HG03108 (cell line): ENCODE results near the gene FAM53C.
"Not testable (repeated sequence)": the region's sequence is repeated elsewhere in the genome, so short reads cannot be mapped to it uniquely, and the experiment has no call there.

Experiments
- ATAC-seq: cut with Tn5 transposase; IDR thresholded peaks from one replicate; pipeline ENCODE4 v1.9.1; 2021; ENCODE audit warnings: moderate library complexity; ENCODE audit not compliant: unreplicated experiment

Gene FAM53C

GRCh38 chr5:138337685-138338410 lies at the start of gene FAM53C:
FAM53C (plus strand) TSS chr5:138338266; CDS start chr5:138341336, 3,070 bp downstream.
- peak; percentile 89 for ATAC-seq

GRCh38 chr5:138289296-138289695 lies 48.8 kb upstream of the FAM53C start:
- ATAC-seq = no peak

DNA sequence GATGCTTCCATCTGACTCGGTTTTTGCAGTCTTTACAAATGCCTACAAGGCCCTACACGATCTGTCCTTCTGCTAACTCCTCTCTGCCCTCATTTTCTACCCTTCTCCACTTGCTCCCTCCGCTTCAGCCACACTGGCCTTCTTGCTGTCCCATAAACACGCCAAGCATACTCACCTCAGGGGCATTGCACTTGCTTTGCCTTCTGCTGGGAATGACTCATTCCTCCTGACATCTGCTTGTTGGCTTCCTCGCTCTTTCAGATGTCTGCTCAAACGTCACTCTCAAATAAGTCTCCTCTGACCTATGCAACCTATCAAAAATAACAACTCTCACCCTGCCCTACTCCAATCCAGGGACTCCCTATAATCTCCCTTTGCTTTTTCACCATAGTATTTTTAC lies 34.7 kb upstream of the FAM53C start:
- ATAC-seq = no peak

DNA sequence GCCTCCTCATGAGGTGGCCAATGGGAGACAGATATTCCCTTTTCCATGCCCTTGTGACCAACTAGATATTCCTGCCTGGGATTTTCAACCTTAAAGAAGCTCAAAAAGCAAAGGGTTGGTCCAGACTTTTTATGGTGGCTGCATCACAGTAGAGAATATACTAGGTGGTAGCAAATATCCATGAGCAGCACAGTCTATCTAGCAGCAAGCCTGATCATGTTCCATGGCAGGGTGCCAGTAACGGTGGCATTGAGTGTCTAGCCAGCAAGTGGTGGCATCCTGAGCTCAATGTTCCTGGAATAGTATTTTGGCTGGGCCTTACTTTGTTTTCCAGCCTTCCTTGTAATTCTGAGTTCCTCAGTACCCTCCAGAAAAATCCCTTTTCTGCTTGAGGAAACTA lies 32.3 kb upstream of the FAM53C start:
- no peak for ATAC-seq

DNA sequence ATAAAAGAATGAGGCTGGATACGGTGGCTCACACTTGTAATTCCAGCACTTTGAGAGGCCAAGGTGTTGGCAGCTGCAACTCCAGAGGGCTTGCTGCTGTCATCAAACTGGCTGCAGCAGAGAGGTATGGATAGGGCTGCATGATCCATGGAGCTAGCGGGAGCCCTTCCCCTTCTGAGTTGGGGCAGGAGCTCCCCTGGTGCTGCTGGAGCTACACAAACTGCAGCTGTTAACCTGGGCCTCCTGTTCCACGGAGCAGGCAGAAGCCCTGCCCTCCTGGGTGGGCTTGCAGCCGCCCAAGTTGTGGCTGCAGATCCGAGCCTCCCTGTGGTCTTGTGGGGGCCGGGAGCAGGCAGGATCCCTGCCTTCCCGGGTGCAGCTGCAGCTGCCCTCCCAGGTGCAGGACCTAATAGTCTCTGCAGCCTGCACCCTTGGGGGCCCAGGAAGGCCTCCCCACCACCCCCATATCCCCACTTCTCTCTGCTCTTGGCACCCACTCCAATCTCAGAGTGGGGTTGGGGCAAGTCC lies 22.3 kb upstream of the FAM53C start:
- no peak for ATAC-seq

- ATAC-seq = no peak
These were observed 21.7 kb upstream of the FAM53C start for GRCh38 chr5:138316355-138316754.

DNA sequence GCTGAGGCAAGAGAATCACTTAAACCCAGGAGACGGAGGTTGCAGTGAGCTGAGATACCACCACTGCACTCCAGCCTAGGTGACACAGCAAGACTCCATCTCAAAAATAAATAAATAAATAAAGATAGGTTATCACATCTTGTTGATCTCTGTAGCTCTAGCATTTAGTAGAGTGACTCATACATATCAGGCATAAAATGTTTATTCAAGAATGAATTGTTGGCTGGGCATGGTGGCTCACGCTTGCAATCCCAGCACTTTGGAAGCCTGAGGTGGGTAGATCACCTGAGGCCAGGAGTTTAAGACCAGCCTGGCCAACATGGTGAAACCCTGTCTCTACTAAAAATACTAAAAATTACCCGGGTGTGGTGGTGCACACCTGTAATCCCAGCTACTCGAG lies 19.9 kb upstream of the FAM53C start:
- not testable (repeated sequence) for ATAC-seq

DNA sequence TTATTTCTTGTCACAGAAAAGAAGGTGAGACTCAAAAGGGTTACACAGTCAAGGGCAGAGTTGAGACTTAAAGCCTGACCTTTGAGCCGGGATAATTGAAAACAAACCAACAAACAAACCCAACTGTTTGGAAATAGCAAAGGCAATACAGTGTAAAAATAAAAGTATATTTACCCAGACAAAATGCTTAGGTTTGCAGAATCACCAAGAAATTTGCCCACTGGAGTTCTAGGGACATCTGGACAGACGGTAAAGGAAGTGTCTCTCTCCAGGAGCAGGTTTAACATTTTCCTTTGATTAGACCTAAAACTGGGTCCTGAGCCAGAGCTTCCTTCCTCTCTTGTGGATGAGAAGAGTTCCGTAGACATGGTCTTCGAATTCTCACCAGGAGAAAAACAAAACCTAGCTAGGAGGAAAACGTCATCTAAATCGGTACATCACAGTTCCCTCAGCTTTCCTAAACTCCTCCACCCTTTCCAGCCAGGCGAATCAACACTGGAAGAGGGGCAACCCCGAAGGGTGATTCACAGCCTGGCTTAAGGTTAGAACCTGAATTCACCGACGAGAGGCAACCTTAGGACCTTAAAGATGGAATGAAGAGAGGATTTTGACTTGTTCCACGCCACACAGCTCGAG lies 7.1 kb upstream of the FAM53C start:
- no peak for ATAC-seq

DNA sequence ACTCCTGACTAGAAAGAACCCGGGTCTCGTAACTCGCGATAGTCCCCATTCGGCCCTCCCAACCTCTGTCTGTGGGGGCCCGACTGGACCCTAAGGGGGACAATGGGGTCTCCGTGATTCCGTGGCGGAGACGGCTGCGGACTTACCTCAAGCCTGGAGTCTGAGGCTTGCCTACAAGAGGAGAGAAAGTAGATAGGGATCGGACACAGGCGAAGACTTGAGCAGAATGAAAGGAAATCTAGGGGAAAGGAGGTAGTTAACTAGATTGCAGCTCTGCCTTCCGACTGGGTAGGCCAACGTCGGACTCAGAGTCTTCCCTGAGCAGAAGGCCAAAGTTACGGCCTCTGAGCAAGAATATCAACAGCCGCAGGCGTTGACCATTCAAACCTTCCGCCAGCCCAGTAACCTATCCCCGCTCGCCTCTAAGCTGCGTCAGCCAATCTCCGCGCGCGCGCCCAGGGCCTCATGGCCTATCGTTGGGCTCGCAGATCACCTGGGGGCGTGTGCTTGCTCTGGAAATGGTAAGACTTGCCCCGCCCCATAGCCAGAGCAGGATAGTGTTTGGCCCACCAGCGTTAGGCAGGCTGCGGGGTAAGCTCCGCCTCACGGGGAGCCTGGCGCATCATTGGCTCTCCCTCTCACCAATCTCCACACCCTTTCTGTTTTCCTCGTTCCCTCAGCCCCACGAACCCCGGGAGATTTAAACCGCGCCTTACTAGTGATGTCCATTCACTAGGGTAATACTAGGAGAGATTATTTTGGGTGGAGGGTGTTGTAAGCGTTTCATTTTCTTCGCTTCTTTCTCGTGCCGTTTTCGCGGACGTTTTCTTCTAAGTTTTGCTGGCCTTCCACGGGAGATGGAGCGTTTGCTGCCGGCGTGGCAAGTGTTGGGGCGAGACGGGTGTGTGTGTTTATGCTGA lies 6.4 kb upstream of the FAM53C start, which contains the start of gene CDC25C:
CDC25C (minus strand) TSS at position 356 of the 920 bp plus-strand sequence. CDS start 624 bp downstream, outside the sequence.
- peak; percentile 99 for ATAC-seq

DNA sequence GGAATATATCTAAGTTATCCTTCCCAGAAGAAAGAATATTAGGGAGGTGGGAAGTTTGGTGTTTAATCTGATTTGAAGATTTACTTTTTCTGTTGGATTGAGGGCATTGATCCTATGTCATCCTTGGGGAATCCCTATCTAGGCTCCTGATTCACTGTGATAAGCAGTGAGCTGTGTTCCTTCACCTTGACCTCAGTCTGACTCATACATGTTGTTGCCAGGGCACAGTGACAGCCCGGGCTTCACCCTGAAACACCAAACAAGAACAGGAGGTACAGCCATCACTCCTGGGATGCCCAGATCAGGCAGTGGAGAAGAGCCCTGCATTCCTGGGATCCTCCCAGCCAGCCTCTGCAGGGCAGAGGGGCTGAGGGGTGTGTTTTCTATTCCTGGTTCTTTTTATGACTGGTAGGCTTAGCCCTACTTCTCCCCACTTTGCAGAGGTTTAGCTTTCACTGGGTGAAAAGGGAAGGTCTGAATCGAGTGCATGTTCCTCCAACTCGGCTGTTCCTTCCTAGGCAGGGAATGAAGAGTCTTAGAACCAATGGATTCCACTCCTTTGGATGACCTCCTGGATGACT lies 3.1 kb upstream of the FAM53C start:
- ATAC-seq = no peak

- ATAC-seq = no peak
These were observed 948 bp upstream of the FAM53C start for GRCh38 chr5:138336952-138337684.

DNA sequence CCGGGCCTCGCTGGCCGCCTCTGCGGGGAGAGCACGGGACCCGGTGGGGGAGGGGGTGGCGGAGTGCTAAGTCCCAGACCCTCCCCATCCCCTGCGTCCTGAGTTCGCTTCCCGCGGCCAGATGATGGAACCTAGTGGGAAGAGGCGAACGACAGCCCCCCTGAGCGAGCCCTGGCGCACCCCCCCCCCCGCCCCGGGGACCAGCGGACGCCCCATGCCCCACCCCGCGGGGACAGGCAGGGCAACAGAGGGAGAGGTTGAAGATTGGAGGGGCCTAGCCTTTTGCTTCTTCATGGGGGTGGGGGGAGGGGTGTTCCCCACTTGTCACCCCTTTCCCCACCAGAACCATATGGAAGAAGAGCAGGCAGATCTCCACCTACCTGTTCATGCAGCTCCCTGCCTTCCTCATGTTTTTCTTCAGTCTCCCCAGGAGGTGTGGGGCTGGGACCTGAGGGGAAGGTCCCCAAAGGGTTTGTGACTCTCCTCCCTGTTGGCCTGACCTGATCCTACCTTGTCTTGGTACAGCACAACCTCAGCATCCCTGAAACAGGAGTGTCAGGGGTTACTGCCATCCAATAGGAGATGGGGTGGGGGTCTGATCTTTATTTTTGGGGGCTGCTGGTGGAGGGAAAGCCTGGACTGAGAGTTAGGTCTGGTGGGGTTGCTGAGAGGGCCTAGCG lies 485 bp downstream of the FAM53C start:
- ATAC-seq = no peak

DNA sequence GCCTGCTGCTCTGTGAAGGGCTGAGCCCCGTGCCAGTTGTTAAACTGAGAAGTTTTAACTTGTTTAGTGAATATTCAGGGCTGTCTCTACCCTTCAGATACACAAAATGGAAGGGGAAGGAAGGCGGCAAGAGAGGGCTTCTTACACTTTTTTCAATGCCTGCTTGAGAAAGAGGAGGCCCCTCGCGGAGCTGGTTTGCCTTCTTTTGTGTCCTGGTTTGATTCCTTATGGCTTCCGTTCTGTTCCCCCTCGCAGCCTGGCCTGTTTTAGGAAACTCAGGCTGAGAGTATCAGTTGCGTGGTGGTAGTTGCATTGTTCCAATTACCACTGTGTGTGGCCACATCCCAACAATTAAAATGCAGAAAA lies 1.0 kb downstream of the FAM53C start:
- ATAC-seq = no peak

- ATAC-seq = no peak
These were observed 1.4 kb downstream of the FAM53C start for GRCh38 chr5:138339464-138339863.

DNA sequence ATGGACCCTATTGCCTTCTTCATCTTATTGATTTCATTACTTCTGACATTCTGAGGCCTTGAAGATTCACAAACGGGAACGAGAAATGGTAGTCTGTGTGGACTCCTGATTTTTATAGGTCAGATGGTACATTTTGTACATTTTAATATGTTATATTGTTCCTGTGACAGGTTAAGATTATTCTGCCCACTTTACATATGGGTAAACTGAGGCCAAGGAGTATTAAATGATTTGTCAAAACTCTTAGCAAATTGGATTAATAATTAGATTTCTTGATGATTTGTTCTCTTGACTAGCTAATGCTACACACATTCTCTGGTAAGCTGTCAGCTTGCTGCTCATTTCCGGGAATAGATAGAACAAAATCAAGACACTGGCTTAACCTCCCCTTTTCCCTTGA lies 1.9 kb downstream of the FAM53C start:
- ATAC-seq = no peak

GRCh38 chr5:138344887-138345622 lies 7.0 kb downstream of the FAM53C start:
- ATAC-seq = no peak

DNA sequence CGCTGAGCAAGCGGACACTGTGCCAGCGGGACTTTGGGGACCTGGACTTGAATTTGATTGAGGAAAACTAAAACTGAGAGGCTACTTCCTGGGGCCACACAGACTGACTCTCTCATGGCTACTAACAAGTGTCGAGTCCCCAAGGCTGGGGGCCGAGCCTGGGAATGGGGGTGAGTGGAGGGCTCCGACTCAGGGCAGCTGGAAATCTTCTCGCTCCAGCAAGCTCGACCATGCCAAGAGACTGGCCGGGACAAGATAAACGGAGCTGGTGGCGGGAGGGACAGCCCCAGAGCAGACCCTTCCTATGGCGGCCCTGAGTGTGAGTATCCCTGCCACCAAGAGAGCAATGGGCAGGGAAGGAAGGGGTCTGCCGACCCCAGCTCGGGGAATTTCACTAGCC lies 8.8 kb downstream of the FAM53C start:
- no peak for ATAC-seq

GRCh38 chr5:138349852-138350562 lies 11.9 kb downstream of the FAM53C start:
- no peak for ATAC-seq

DNA sequence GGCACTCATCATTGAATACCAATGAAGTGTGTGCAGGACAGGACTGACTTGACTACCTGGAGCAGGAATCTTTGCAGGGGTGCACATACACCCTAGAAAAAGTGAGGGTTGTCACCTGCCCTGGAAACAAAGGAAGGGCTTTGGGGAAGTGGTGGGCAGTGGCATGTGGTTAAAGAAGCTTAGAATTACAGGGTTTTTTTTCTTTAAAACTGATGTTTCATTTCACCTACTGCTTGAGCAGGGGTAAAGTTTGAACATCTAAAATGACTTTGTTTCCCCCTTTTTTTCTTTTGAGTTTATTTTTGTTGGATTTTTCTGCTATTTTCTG lies 12.5 kb downstream of the FAM53C start:
- ATAC-seq = no peak
